GM06990 (cell line): ENCODE data around the gene CTCFL.
A peak's percentile ranks its signal among the peaks of the same experiment; 100 is the strongest.

ENCODE experiments used
- DNase-seq: peaks from one replicate; pipeline ENCODE4 v3.0.0-alpha.2; 2011; ENCODE audit not compliant: insufficient read length; ENCODE audit errors: extremely low read depth
- H3K27me3 ChIP-seq: replicated peaks from 2 replicates; pipeline ENCODE4 v1.6.0; 2011; ENCODE audit warnings: low read length; ENCODE audit not compliant: control insufficient read depth, insufficient read depth
- H3K36me3 ChIP-seq: 2 replicates; pipeline ENCODE4 v1.5.1; 2011; ENCODE audit warnings: low read length; ENCODE audit not compliant: control insufficient read depth, insufficient read depth
- H3K4me3 ChIP-seq: replicated peaks from 2 replicates; pipeline ENCODE4 v1.5.1; 2011; ENCODE audit warnings: low read depth, mild to moderate bottlenecking, control low read depth, low read length
- CTCF ChIP-seq: IDR thresholded peaks from 2 replicates; pipeline ENCODE4 v1.5.1; 2011; ENCODE audit warnings: low read length, control low read depth, mild to moderate bottlenecking, inconsistent platforms; ENCODE audit not compliant: insufficient read depth, poor library complexity, severe bottlenecking

CTCFL gene

DNA sequence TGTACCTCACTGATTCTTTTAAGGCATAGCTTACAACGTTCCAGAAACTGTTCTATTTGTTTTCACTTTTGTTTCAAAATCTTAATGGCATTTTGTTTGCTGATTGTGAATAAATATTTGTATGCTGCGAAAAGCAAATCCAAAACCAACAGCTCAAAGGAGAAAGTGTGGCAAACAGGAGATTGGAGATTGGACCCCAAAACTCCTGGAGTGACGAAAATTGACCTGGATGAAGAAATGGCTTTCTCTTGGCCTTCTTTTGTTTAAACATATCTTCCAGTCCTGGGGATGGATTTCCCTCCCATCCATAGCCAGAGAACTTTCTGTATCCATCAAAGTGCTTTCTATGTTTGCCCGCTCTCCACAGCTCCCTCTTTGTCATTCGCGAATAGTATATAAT lies 2.8 kb upstream of the CTCFL start:
- TF ChIP-seq CTCF = no peak
- Histone ChIP-seq H3K36me3 (no peaks in the 10 kb centered on the region), H3K4me3 (no peak overlapping the region), H3K27me3 (no peaks in the 10 kb centered on the region)
- no peak for DNase-seq

GRCh38 chr20:57526885-57527460 lies 2.0 kb upstream of the CTCFL start:
- no peak for DNase-seq
- TF ChIP-seq CTCF = no peak
- H3K36me3 ChIP-seq = no peaks in the 10 kb centered on the region
- no peak overlapping the region for H3K4me3 ChIP-seq
- no peaks in the 10 kb centered on the region for H3K27me3 ChIP-seq

DNA sequence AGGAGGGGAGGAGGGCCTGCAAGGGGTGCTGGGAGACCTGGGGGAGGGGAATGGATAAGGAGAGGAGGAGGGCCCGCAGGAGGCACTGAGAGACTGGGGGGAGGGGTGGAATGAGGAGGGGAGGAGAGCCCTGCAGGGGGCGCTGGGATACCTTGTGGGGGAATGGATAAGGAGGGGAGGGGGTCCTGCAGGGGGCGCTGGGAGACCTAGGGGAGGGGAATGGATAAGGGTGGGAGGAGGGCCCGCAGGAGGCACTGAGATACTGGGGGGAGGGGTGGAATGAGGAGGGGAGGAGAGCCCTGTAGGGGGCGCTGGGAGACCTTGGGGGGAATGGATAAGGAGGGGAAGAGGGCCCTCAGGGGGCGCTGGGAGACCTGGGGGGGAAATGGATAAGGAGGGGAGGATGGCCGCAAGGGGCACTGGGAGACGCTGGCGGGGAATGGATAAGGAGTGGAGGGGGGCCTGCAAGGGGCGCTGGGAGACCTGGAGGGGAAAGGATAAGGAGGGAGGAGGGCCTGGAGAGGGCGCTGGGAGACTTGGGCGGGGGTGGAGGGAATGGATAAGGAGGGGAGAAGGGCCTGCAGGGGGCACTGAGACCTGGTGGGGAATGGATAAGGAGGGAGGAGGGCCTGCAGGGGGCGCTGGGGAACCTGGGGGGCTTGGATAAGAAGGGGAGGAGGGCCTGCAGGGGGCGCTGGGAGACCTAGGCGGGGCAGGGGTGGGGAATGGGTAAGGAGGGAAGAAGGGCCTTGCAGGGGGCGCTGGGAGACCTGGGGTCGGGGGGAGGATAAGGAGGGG lies 1.3 kb upstream of the CTCFL start:
- Histone ChIP-seq H3K4me3 (no peak overlapping the region), H3K36me3 (no peaks in the 10 kb centered on the region), H3K27me3 (no peaks in the 10 kb centered on the region)
- DNase-seq = no peak
- peak; percentile 57 for TF ChIP-seq CTCF

DNA sequence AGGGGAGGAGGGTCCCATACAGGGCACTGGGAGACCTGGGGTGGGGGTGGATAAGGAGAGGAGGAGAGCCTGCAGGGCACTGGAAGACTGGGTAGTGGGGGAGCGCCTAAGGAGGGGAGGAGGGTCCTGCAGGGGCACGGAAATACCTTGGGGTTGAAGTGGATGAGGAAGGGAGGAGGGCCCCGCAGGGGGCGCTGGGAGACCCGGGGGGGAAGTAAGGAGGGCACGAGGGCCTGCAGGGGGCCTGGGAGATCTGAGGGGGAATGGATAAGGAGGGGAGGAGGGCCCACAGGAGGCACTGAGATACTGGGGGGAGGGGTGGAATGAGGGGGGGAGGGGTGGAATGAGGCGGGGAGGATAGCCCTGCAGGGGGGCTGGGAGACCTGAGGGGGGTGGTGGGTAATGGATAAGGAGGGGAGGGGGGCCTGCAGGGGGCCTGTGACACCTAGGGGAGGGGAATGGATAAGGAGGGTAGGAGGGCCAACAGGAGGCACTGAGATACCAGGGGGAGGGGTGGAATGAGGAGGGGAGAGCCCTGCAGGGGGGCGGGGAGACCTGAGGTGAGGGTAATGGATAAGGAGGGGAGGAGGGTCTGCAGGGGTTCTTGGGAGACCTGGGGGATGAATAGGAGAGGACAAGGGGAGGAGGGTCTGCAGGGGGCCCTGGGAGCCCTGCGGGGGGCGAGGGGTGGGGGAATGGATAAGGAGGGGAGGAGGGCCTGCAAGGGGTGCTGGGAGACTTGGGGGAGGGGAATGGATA lies 567 bp upstream of the CTCFL start:
- no peaks in the 10 kb centered on the region for H3K27me3 ChIP-seq
- TF ChIP-seq CTCF = no peak
- H3K36me3 ChIP-seq = no peaks in the 10 kb centered on the region
- no peak overlapping the region for H3K4me3 ChIP-seq
- DNase-seq = no peak

- no peaks in the 10 kb centered on the region for H3K36me3 ChIP-seq
- no peak for TF ChIP-seq CTCF
- H3K4me3 ChIP-seq = no peak overlapping the region
- H3K27me3 ChIP-seq = no peaks in the 10 kb centered on the region
- no peak for DNase-seq
These were observed 1.2 kb downstream of the CTCFL start for GRCh38 chr20:57523782-57524181.
